GM13977 (cell line): ENCODE results near the gene PABPC1L.

Source experiments
- DNase-seq: peaks from one replicate; pipeline ENCODE4 v3.0.0; 2012; ENCODE audit warnings: low spot score
- CTCF ChIP-seq: IDR thresholded peaks from 2 replicates; pipeline ENCODE4 v1.5.1; 2012; ENCODE audit warnings: mild to moderate bottlenecking, control low read depth; ENCODE audit not compliant: insufficient read depth; ENCODE audit errors: extremely low read depth, missing control alignments
- in situ Hi-C: fragments of 300-500 bp; cut with MboI; formaldehyde crosslinking; loops from one replicate; pipeline ENCODE4 v1.12.0; 2022; ENCODE audit warnings: low sequenced_read_pairs, low pct_unique_long_range_greater_than_20kb, mixed read lengths, inconsistent platforms; ENCODE audit not compliant: unreplicated experiment

PABPC1L gene

GRCh38 chr20:44988631-44989171 lies 78.8 kb downstream of the PABPC1L start:
- in situ Hi-C loops = no loop called here
- no peak for TF ChIP-seq CTCF
- DNase-seq = no peak
